ENCODE measurements around the gene PPIG. TPM values are rescaled to one million over a fixed set of nuclear protein-coding genes. Genes with fewer than 3 reads are reported as not detected.
A peak's percentile ranks its signal among the peaks of the same experiment; 100 is the strongest.

The PPIG gene
- total RNA-seq, 4 donors from 2014 or later: 19.6 to 51.2 (median 28.8) TPM

DNA sequence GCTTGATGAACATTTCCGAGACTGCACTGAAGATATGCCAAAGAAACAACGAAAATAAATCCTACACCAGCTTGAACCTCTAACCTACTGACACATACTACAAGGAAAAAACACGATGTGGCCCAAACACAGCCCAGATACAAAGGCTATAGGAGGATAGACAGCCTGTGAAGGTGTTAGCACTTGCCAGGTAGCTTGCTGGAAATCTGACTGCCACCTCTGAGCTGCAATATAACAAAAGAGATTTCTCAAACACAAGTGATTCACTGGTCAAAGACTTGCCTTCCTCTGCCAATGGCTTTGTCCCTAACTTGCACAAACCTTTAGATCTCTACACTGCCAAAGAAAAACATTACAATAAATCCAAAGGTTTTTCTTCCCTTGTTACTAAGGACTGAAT is 89.0 kb downstream of the PPIG start:
- H3K4me1 ChIP-seq: no peaks in the 10 kb centered on the region
- DNase-seq: no peak
- H3K36me3 ChIP-seq: no peaks in the 10 kb centered on the region
- no peak for TF ChIP-seq CTCF (IDR thresholded peaks at IDR 0.05)
- no peak for TF ChIP-seq POLR2A (IDR thresholded peaks at IDR 0.05)
- no peaks in the 10 kb centered on the region for H3K9me3 ChIP-seq
- H3K27ac ChIP-seq: no peak overlapping the region
- no peaks in the 10 kb centered on the region for H3K27me3 ChIP-seq
- no peak overlapping the region for H3K4me3 ChIP-seq

- Histone ChIP-seq H3K4me1 (no peaks in the 10 kb centered on the region), H3K36me3 (no peaks in the 10 kb centered on the region), H3K4me3 (no peak overlapping the region), H3K27me3 (no peaks in the 10 kb centered on the region), H3K9me3 (no peaks in the 10 kb centered on the region), H3K27ac (no peak overlapping the region)
- no peak for DNase-seq
- TF ChIP-seq CTCF (IDR thresholded peaks at IDR 0.05) (no peak), POLR2A (IDR thresholded peaks at IDR 0.05) (no peak)
Observed at GRCh38 chr2:169673921-169674320, 89.8 kb downstream of the PPIG start.

DNA sequence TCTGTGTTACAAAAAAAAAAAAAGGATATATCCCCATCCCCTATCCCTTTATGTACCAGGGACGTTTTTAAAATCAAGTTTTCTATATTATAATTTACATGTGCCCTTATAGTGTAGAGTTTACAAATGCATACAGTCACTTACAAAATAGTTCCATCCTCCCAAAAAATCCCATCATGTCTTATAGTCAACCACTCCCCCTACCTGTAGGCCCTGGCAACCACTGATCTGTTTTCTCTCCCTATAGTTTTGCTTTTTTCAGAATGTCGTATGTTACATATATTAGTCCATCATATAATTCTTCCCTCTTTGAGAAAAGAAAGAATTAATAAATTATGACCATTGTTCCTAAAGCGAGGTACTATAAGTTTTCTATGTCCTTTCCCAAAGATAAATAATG is 92.2 kb downstream of the PPIG start:
- Histone ChIP-seq H3K4me3 (no peak overlapping the region), H3K36me3 (no peaks in the 10 kb centered on the region), H3K27me3 (no peaks in the 10 kb centered on the region), H3K9me3 (no peaks in the 10 kb centered on the region), H3K4me1 (no peaks in the 10 kb centered on the region), H3K27ac (no peak overlapping the region)
- TF ChIP-seq POLR2A (IDR thresholded peaks at IDR 0.05): no peak
- TF ChIP-seq CTCF (IDR thresholded peaks at IDR 0.05): no peak
- no peak for DNase-seq

DNA sequence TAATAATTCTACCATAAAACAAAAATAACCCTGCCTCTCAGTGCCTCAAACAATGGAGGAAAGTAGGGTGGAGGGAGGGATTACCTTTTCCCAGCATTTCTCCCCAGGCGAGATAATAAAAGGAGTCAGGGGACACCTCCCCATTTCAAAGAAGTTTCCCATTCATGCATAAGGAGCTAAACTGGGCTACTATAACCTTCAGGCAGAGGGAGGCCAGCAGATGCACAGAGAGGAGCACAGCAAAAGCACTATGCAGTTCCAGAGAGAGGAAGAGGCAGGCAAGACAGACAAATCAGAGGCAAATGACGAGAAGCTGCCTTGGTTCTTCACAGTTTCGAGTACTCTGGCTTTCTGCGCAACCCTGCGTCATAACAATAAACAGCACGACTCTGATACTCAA is 92.7 kb downstream of the PPIG start:
- no peaks in the 10 kb centered on the region for H3K9me3 ChIP-seq
- no peaks in the 10 kb centered on the region for H3K4me1 ChIP-seq
- no peaks in the 10 kb centered on the region for H3K27me3 ChIP-seq
- H3K4me3 ChIP-seq: no peak overlapping the region
- H3K27ac ChIP-seq: no peak overlapping the region
- TF ChIP-seq POLR2A (IDR thresholded peaks at IDR 0.05) (no peak), CTCF (IDR thresholded peaks at IDR 0.05) (no peak)
- no peaks in the 10 kb centered on the region for H3K36me3 ChIP-seq
- DNase-seq: no peak

DNA sequence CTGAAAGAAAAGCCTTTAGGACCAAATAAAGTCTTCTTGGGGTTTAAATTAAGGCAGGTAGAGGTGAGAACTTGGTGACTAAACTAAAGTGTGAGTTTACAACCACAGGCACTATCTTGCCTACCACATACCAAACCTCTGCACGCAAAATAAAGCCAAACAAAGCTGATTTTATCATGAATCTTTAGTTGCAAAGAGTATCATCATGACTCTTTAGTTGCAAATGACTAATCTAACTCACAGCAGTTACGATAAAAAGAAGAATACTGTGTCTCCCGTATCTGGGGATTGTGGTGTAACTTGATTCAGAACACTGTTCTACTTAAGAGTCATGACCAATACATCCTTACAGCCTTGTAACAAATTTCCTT is 98.9 kb downstream of the PPIG start:
- DNase-seq: no peak
- Histone ChIP-seq H3K36me3 (no peaks in the 10 kb centered on the region), H3K4me3 (no peak overlapping the region), H3K27ac (peak overlapping the region in 1 of 4 donors; percentile 25), H3K4me1 (no peaks in the 10 kb centered on the region), H3K9me3 (no peaks in the 10 kb centered on the region), H3K27me3 (no peaks in the 10 kb centered on the region)
- TF ChIP-seq CTCF (IDR thresholded peaks at IDR 0.05) (no peak), POLR2A (IDR thresholded peaks at IDR 0.05) (no peak)

GRCh38 chr2:169683425-169684134 is 99.4 kb downstream of the PPIG start:
- H3K27ac ChIP-seq: peak overlapping the region in 1 of 4 donors; percentile 25
- DNase-seq: no peak
- H3K27me3 ChIP-seq: no peaks in the 10 kb centered on the region
- no peaks in the 10 kb centered on the region for H3K9me3 ChIP-seq
- no peaks in the 10 kb centered on the region for H3K4me1 ChIP-seq
- no peaks in the 10 kb centered on the region for H3K36me3 ChIP-seq
- TF ChIP-seq POLR2A (IDR thresholded peaks at IDR 0.05): no peak
- no peak for TF ChIP-seq CTCF (IDR thresholded peaks at IDR 0.05)
- H3K4me3 ChIP-seq: no peak overlapping the region

All from Peyer's patch (tissue), 4 donors.